ENCODE measurements around the gene OMG. TPM values are rescaled to one million over a fixed set of nuclear protein-coding genes. Genes with fewer than 3 reads are reported as not detected.
"Not testable (repeated sequence)": the region's sequence is repeated elsewhere in the genome, so short reads cannot be mapped to it uniquely, and the experiment has no call there.

OMG gene
- total and polyA plus RNA-seq, 9 donors = 0.13 to 0.77 (median 0.33) TPM

DNA sequence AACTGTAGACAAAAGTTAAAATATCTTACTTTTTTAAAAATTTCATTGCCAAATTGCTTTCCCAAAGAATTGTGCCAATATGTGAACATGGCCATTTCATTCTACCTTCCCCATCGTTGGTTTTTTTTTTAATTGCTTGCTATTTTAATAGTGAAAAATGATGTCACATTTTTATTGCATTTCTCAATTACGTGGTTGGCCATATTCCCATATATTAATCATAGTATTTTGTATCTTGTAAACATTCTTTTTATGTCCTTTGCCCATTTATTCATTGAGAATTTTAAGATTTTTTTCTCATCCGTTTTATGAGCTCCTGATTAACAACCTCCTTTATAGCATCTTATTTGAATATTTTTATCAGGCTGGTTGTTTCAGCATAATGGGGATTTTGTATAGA, 7.2 kb downstream of the OMG start:
- H3K4me3 ChIP-seq (ENCODE audit: low read length) = no peak overlapping the region
- H3K9me3 ChIP-seq (replicated peaks; ENCODE audit: control insufficient read depth, low read depth, low read length) = no peaks in the 10 kb centered on the region
- DNase-seq = no peak
- H3K36me3 ChIP-seq (ENCODE audit: control insufficient read depth, insufficient read depth, low read length) = peaks cover 3% of the 10 kb centered on the region
- no peak overlapping the region for H3K27ac ChIP-seq (ENCODE audit: low read length)
- WGBS (ENCODE audit: insufficient coverage) = no CpG with 5 or more reads among the region's 3 CpGs
- H3K27me3 ChIP-seq (ENCODE audit: control insufficient read depth, insufficient read depth, low read length) = no peaks in the 10 kb centered on the region
- no peaks in the 10 kb centered on the region for H3K4me1 ChIP-seq (ENCODE audit: control insufficient read depth, insufficient read depth, low read length)

DNA sequence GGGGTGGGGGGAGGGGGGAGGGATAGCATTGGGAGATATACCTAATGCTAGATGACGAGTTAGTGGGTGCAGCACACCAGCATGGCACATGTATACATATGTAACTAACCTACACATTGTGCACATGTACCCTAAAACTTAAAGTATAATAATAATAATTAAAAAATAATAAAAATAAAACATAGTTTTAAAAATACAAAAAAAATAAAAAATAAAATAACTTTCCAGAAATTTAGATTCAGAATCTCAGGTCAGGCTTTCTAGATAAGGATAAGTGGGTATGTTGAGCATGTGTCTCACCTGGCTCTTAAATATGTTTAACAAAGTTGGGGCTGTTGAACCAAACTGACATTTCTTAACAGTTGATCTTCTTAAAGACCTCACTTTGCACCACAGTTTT, 9.1 kb downstream of the OMG start:
- not testable (repeated sequence) for DNase-seq; H3K4me1 ChIP-seq (ENCODE audit: control insufficient read depth, insufficient read depth, low read length); H3K27me3 ChIP-seq (ENCODE audit: control insufficient read depth, insufficient read depth, low read length); H3K9me3 ChIP-seq (replicated peaks; ENCODE audit: control insufficient read depth, low read depth, low read length); H3K36me3 ChIP-seq (ENCODE audit: control insufficient read depth, insufficient read depth, low read length); H3K27ac ChIP-seq (ENCODE audit: low read length); H3K4me3 ChIP-seq (ENCODE audit: low read length)
- WGBS (ENCODE audit: insufficient coverage) = no CpG with 5 or more reads among the region's 1 CpG

GRCh38 chr17:31286587-31286986, 10.5 kb downstream of the OMG start:
- Histone ChIP-seq H3K27ac (ENCODE audit: low read length) (no peak overlapping the region), H3K36me3 (ENCODE audit: control insufficient read depth, insufficient read depth, low read length) (peaks cover 3% of the 10 kb centered on the region), H3K27me3 (ENCODE audit: control insufficient read depth, insufficient read depth, low read length) (no peaks in the 10 kb centered on the region), H3K4me1 (ENCODE audit: control insufficient read depth, insufficient read depth, low read length) (no peaks in the 10 kb centered on the region), H3K4me3 (ENCODE audit: low read length) (no peak overlapping the region), H3K9me3 (replicated peaks; ENCODE audit: control insufficient read depth, low read depth, low read length) (no peaks in the 10 kb centered on the region)
- DNase-seq = no peak
- no CpG with 5 or more reads among the region's 1 CpG for WGBS (ENCODE audit: insufficient coverage)

DNA sequence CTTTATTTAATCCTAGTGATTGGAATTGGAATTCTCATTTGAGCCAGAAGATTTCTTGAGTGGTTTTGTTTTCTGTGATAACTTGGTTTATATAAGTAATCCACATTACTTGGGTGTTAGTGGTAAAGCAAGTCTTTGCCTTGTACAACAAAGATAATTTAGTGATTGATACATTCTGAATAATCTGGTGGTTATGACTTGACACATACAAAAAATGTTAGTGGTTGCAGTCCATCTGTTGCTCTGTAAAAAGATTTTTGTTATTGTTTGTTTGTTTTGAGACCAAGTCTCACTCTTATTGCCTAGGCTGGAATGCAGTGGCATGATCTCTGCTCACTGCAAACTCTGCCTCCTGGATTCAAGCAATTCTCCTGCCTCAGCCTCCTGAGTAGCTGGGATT, 13.2 kb downstream of the OMG start:
- no peak overlapping the region for H3K4me3 ChIP-seq (ENCODE audit: low read length)
- H3K27me3 ChIP-seq (ENCODE audit: control insufficient read depth, insufficient read depth, low read length) = no peaks in the 10 kb centered on the region
- no peaks in the 10 kb centered on the region for H3K9me3 ChIP-seq (replicated peaks; ENCODE audit: control insufficient read depth, low read depth, low read length)
- H3K36me3 ChIP-seq (ENCODE audit: control insufficient read depth, insufficient read depth, low read length) = peaks cover 5% of the 10 kb centered on the region
- DNase-seq = no peak
- no peak overlapping the region for H3K27ac ChIP-seq (ENCODE audit: low read length)
- no peaks in the 10 kb centered on the region for H3K4me1 ChIP-seq (ENCODE audit: control insufficient read depth, insufficient read depth, low read length)

DNA sequence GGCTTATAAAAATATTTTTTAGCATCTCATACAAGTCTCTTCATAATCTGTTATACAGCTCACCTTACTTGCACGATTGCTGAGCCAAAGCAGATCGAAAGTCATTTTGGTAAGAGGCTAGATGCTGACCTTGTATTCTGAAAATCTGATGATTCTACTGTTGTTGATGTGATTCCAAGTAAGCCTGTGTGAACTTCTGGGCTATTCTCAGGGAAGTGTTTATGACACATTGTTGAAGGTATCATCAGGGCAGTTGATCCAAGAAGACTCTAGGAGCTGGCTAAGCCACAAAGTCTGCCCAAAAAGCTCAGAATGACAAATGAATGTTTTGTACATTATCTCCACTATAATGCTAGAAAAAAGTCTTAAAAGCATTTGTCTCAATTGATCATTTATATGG, 16.0 kb downstream of the OMG start:
- Histone ChIP-seq H3K36me3 (ENCODE audit: control insufficient read depth, insufficient read depth, low read length) (peaks cover 13% of the 10 kb centered on the region), H3K4me3 (ENCODE audit: low read length) (no peak overlapping the region), H3K9me3 (replicated peaks; ENCODE audit: control insufficient read depth, low read depth, low read length) (no peaks in the 10 kb centered on the region), H3K27me3 (ENCODE audit: control insufficient read depth, insufficient read depth, low read length) (no peaks in the 10 kb centered on the region), H3K4me1 (ENCODE audit: control insufficient read depth, insufficient read depth, low read length) (no peaks in the 10 kb centered on the region), H3K27ac (ENCODE audit: low read length) (no peak overlapping the region)
- WGBS (ENCODE audit: insufficient coverage) = 86% methylated on average over 1 of the region's 2 CpGs
- no peak for DNase-seq

GRCh38 chr17:31279401-31279800, 17.6 kb downstream of the OMG start:
- H3K4me1 ChIP-seq (ENCODE audit: control insufficient read depth, insufficient read depth, low read length) = no peaks in the 10 kb centered on the region
- no peak overlapping the region for H3K27ac ChIP-seq (ENCODE audit: low read length)
- no peaks in the 10 kb centered on the region for H3K9me3 ChIP-seq (replicated peaks; ENCODE audit: control insufficient read depth, low read depth, low read length)
- no peak for DNase-seq
- H3K27me3 ChIP-seq (ENCODE audit: control insufficient read depth, insufficient read depth, low read length) = no peaks in the 10 kb centered on the region
- H3K4me3 ChIP-seq (ENCODE audit: low read length) = no peak overlapping the region
- H3K36me3 ChIP-seq (ENCODE audit: control insufficient read depth, insufficient read depth, low read length) = peaks cover 13% of the 10 kb centered on the region
- WGBS (ENCODE audit: insufficient coverage) = no CpG with 5 or more reads among the region's 2 CpGs

GRCh38 chr17:31275116-31275515, 21.9 kb downstream of the OMG start:
- no peak for DNase-seq
- no peaks in the 10 kb centered on the region for H3K4me1 ChIP-seq (ENCODE audit: control insufficient read depth, insufficient read depth, low read length)
- no peaks in the 10 kb centered on the region for H3K9me3 ChIP-seq (replicated peaks; ENCODE audit: control insufficient read depth, low read depth, low read length)
- H3K4me3 ChIP-seq (ENCODE audit: low read length) = no peak overlapping the region
- no peak overlapping the region for H3K27ac ChIP-seq (ENCODE audit: low read length)
- no CpG with 5 or more reads among the region's 1 CpG for WGBS (ENCODE audit: insufficient coverage)
- H3K36me3 ChIP-seq (ENCODE audit: control insufficient read depth, insufficient read depth, low read length) = peaks cover 11% of the 10 kb centered on the region
- no peaks in the 10 kb centered on the region for H3K27me3 ChIP-seq (ENCODE audit: control insufficient read depth, insufficient read depth, low read length)

GRCh38 chr17:31274252-31274651, 22.8 kb downstream of the OMG start:
- no peaks in the 10 kb centered on the region for H3K9me3 ChIP-seq (replicated peaks; ENCODE audit: control insufficient read depth, low read depth, low read length)
- peaks cover 17% of the 10 kb centered on the region for H3K36me3 ChIP-seq (ENCODE audit: control insufficient read depth, insufficient read depth, low read length)
- peaks cover 6% of the 10 kb centered on the region for H3K4me1 ChIP-seq (ENCODE audit: control insufficient read depth, insufficient read depth, low read length)
- peak; percentile 70 for DNase-seq
- 33% methylated on average over 1 of the region's 2 CpGs for WGBS (ENCODE audit: insufficient coverage)
- H3K27me3 ChIP-seq (ENCODE audit: control insufficient read depth, insufficient read depth, low read length) = no peaks in the 10 kb centered on the region
- no peak overlapping the region for H3K4me3 ChIP-seq (ENCODE audit: low read length)
- H3K27ac ChIP-seq (ENCODE audit: low read length) = no peak overlapping the region

DNA sequence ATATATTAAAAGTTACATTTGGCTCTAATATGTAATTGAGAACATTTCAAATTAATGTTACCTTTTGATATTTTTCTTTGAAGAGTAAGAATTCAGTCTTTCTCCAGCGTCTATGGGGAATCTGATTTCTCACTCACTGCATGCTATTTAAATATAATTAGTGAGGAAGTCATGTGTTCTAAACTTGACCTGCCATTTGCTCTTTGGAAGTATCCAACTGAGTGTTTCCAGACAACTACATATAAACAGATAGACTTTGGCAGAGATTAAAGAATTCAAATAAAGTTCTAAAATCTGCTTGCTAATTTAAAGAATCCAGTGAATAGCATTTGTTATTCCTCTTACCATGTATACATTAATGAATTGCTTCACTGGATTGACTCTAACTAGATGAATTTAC, 23.5 kb downstream of the OMG start:
- H3K4me3 ChIP-seq (ENCODE audit: low read length) = no peak overlapping the region
- peaks cover 6% of the 10 kb centered on the region for H3K4me1 ChIP-seq (ENCODE audit: control insufficient read depth, insufficient read depth, low read length)
- no peaks in the 10 kb centered on the region for H3K9me3 ChIP-seq (replicated peaks; ENCODE audit: control insufficient read depth, low read depth, low read length)
- no CpG with 5 or more reads among the region's 1 CpG for WGBS (ENCODE audit: insufficient coverage)
- peak; percentile 51 for DNase-seq
- no peak overlapping the region for H3K27ac ChIP-seq (ENCODE audit: low read length)
- H3K36me3 ChIP-seq (ENCODE audit: control insufficient read depth, insufficient read depth, low read length) = peaks cover 17% of the 10 kb centered on the region
- H3K27me3 ChIP-seq (ENCODE audit: control insufficient read depth, insufficient read depth, low read length) = no peaks in the 10 kb centered on the region

DNA sequence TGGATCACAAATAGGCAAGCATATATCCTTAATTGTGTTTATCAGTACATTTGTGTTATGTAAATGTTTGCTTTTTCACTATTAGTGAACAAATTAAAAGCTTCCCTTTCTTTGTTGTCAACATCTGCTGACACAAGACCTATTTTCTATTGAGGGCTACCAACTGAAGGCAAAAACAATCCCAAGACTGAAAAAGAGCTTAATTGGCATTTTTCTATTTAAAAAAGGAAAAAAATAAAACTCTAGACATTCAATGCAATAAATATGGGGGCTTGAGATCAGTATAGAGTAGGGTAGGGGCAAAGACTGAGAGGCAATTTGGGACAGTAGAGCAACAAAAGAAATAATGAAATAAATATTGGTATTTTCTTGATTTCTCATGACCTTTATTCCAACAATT, 24.2 kb downstream of the OMG start:
- Histone ChIP-seq H3K4me3 (ENCODE audit: low read length) (no peak overlapping the region), H3K27ac (ENCODE audit: low read length) (no peak overlapping the region), H3K4me1 (ENCODE audit: control insufficient read depth, insufficient read depth, low read length) (peaks cover 6% of the 10 kb centered on the region), H3K36me3 (ENCODE audit: control insufficient read depth, insufficient read depth, low read length) (peaks cover 20% of the 10 kb centered on the region), H3K9me3 (replicated peaks; ENCODE audit: control insufficient read depth, low read depth, low read length) (no peaks in the 10 kb centered on the region), H3K27me3 (ENCODE audit: control insufficient read depth, insufficient read depth, low read length) (no peaks in the 10 kb centered on the region)
- DNase-seq = no peak

GRCh38 chr17:31272236-31272635, 24.8 kb downstream of the OMG start:
- 100% methylated on average over 1 of the region's 1 CpG for WGBS (ENCODE audit: insufficient coverage)
- Histone ChIP-seq H3K4me1 (ENCODE audit: control insufficient read depth, insufficient read depth, low read length) (peaks cover 6% of the 10 kb centered on the region), H3K27ac (ENCODE audit: low read length) (no peak overlapping the region), H3K27me3 (ENCODE audit: control insufficient read depth, insufficient read depth, low read length) (no peaks in the 10 kb centered on the region), H3K36me3 (ENCODE audit: control insufficient read depth, insufficient read depth, low read length) (peaks cover 16% of the 10 kb centered on the region), H3K4me3 (ENCODE audit: low read length) (no peak overlapping the region), H3K9me3 (replicated peaks; ENCODE audit: control insufficient read depth, low read depth, low read length) (no peaks in the 10 kb centered on the region)
- DNase-seq = no peak

Measured in muscle of leg (tissue), 11 donors.